Lower lobe of right lung (tissue), 2 donors: ENCODE data around the gene NUMA1. TPM values are rescaled to one million over a fixed set of nuclear protein-coding genes. Genes with fewer than 3 reads are reported as not detected.

ENCODE experiments used
- ATAC-seq, 2 donors: fragments of 200-7000 bp; cut with Tn5 transposase; one replicate each; pipeline ENCODE4 v1.9.1; 2020 to 2022; ENCODE audit warnings: mild to moderate bottlenecking in 2 of 2, moderate library complexity in 2 of 2
- DNase-seq: peaks from one replicate; pipeline ENCODE4 v3.0.0-alpha.2; 2020
- H3K27ac ChIP-seq: fragments of 200-600 bp; one replicate; pipeline ENCODE4 v1.8.0; 2022
- H3K27me3 ChIP-seq: fragments of 200-600 bp; one replicate; pipeline ENCODE4 v1.8.0; 2022; ENCODE audit warnings: low read depth
- H3K36me3 ChIP-seq: fragments of 200-600 bp; one replicate; pipeline ENCODE4 v1.8.0; 2022; ENCODE audit warnings: mild to moderate bottlenecking
- H3K4me1 ChIP-seq: fragments of 200-600 bp; one replicate; pipeline ENCODE4 v1.8.0; 2022
- H3K4me3 ChIP-seq: fragments of 200-600 bp; one replicate; pipeline ENCODE4 v1.8.0; 2022; ENCODE audit warnings: mild to moderate bottlenecking
- H3K9me3 ChIP-seq: fragments of 200-600 bp; one replicate; pipeline ENCODE4 v1.8.0; 2022
- intact Hi-C: fragments of 100-400 bp; cut with DNase I; formaldehyde crosslinking; loops from one replicate; pipeline ENCODE4 v1.11.0; 2022
- total RNA-seq: library from RNA; stranded (reverse); fragmentation: NEBNext Ultra II Directional; extraction: Animal tissue kit (Norgen Biotek cat#: 25700); gene quantifications from one replicate; pipeline ENCODE4 v1.2.1, GENCODE V29; 2021
- TF ChIP-seq, protein P1 (sequence below): fragments of 200-600 bp; IDR thresholded peaks from one replicate; pipeline ENCODE4 v1.8.0; 2022; ENCODE audit warnings: antibody characterized with exemption, mild to moderate bottlenecking
- donor health status: DM: no; HTN: yes; CAD: no; lungs with severe emphysema.

NUMA1 gene
- total RNA-seq, 1 donor from 2014 or later, result 200 TPM

DNA sequence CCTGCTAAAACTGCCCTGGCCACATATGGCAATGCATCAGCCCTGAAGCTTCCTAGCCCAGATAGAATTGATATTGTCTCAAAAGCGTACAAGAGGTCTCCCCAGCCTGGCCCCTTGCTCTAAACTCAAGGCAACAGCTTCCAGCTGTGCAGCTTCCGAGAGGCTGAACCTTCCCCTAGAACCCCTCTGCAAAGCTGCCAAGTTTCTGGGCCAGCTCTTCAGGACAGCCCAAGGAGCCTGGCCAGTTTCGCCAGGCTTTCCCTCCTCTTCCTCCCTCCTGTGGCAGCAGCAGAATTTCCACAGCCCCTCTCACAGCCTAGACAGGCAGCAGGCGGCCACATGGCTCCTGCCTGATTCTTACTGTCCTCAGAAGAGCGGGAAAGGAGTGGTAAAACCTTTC lies 34.5 kb downstream of the NUMA1 start:
- TF ChIP-seq, protein P1, sequence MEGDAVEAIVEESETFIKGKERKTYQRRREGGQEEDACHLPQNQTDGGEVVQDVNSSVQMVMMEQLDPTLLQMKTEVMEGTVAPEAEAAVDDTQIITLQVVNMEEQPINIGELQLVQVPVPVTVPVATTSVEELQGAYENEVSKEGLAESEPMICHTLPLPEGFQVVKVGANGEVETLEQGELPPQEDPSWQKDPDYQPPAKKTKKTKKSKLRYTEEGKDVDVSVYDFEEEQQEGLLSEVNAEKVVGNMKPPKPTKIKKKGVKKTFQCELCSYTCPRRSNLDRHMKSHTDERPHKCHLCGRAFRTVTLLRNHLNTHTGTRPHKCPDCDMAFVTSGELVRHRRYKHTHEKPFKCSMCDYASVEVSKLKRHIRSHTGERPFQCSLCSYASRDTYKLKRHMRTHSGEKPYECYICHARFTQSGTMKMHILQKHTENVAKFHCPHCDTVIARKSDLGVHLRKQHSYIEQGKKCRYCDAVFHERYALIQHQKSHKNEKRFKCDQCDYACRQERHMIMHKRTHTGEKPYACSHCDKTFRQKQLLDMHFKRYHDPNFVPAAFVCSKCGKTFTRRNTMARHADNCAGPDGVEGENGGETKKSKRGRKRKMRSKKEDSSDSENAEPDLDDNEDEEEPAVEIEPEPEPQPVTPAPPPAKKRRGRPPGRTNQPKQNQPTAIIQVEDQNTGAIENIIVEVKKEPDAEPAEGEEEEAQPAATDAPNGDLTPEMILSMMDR, result no peak
- Histone ChIP-seq H3K27me3 (no peaks in the 10 kb centered on the region), H3K4me1 (peaks cover 16% of the 10 kb centered on the region), H3K9me3 (no peaks in the 10 kb centered on the region), H3K27ac (no peak overlapping the region), H3K36me3 (peaks cover 11% of the 10 kb centered on the region), H3K4me3 (no peak overlapping the region)
- no peak for DNase-seq
- ATAC-seq, result no peak
- intact Hi-C loops, result no loop called here

DNA sequence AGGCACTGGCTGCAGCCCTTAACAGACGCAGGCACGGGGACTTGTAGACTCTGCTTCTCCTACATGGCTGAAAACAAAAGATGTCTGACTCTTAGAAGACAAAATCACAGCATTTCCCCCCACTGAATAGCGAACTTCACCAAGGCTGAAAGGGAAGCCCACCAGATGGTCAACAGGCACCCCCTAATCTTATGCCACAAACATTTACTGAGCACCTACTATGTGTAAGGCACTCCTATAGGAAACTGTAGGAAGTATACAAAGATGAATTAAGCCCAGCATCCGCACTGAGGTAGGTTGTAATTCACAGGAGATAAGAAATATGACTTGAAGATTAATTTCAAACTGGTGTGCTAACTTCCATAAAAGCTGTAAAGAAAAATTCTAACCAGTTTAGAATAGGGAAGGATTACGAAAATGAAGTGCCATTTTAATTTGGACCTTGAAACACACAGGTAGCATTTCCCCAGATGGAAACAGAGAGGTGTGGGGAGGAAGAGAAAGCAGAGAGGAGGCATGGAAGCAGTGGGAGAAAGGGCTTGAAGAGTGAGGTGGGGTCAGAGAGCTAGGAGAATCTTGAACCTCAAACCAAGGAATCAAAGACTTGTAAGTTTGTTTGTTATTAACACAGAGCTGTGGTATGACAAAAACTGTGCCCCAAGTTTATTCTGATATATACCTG lies 38.1 kb downstream of the NUMA1 start:
- ATAC-seq, result no peak
- Histone ChIP-seq H3K9me3 (no peaks in the 10 kb centered on the region), H3K4me1 (peaks cover 44% of the 10 kb centered on the region), H3K4me3 (peak overlapping the region; percentile 57), H3K27me3 (no peaks in the 10 kb centered on the region), H3K36me3 (no peaks in the 10 kb centered on the region), H3K27ac (peak overlapping the region; percentile 96)
- TF ChIP-seq, protein P1, result no peak
- DNase-seq, result no peak
- intact Hi-C loops, result loop anchor here (5.0 kb wide), 1 partner anchor 35 kb away; no protein-coding TSS in a partner anchor

DNA sequence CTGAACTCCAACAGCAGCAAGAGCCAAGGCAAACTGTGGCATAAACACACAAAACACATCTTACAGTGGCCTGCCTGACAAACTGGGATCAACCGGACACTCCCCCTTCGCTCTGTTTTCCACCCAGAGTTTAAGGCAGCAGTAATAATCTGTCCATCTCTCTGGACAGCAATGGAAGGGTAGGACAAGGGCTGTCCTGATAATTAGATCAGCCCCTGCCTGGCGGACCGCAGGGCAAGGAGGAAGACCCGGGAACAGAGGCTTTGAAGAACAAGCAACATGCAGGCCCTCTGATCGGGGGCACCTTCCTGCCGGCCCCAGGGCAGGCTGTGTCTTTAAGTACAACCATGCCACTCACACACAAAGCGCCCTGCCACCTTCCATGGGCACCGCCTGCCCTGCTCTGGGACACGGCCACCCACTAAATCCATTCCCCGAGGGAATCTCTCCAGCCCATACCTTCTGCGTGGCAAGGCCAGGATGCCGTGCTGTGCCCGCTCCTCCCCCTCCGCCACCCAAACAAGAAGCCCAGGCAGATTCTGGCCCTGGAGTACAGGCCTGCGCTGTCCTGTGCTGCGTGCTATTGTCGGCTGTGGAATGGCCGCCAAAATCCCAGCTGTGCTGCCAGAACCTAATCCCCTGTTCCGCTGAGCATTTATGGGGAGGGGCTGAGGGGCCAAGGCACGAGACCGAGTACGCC lies 38.8 kb downstream of the NUMA1 start:
- peak; percentile 78 to 81 for ATAC-seq
- H3K4me1 ChIP-seq, result peaks cover 51% of the 10 kb centered on the region
- H3K27me3 ChIP-seq, result no peaks in the 10 kb centered on the region
- H3K9me3 ChIP-seq, result no peaks in the 10 kb centered on the region
- peak; percentile 79 for DNase-seq
- H3K27ac ChIP-seq, result peak overlapping the region; percentile 96
- H3K36me3 ChIP-seq, result no peaks in the 10 kb centered on the region
- TF ChIP-seq, protein P1, result no peak
- peak overlapping the region; percentile 57 for H3K4me3 ChIP-seq
- intact Hi-C loops, result loop anchor here (5.0 kb wide), 1 partner anchor 36 kb away; no protein-coding TSS in a partner anchor

DNA sequence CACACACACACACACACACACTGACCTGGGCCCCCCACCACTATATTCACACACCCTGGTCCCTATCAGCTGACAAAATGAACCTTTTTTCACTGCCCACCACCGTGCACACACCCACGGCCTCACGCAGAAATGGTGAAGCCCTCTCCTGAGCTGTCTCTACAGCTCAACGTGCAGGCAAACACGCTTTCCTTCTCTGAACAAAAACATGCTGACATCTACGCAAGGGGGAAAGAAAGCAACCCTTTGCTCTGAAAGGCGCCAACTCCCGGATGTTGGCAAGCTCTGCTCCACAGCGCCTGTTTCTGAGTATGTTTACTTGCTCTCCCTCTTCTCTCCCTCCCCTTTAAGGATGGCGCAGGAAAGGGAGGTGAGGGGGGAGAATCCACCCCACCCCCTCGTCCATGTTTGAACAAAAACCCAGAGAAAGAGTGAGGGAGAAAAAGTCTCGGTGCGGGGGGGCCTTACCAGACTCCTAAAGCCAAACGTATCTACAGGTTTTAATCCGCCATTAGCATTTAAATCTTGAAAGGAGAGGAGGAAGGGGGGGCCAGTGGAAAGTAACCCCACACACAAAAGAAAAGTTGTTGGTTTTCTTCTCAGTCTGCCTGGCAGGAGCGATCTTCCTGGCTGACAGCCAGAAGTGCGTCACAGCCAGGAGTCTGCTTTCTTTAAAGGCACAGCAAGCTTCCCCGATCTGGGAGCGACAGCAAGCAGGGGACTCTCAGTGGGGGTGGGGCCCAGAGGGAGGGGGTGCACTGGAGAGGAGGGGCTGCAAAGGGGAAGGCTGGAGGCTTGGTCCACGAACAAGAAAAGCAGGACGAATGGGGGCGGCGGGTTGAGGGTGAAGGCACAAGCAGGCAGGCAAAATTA lies 39.6 kb downstream of the NUMA1 start:
- Histone ChIP-seq H3K9me3 (no peaks in the 10 kb centered on the region), H3K4me3 (peak overlapping the region; percentile 57), H3K27me3 (no peaks in the 10 kb centered on the region), H3K4me1 (peaks cover 59% of the 10 kb centered on the region), H3K27ac (peak overlapping the region; percentile 96), H3K36me3 (peaks cover 3% of the 10 kb centered on the region)
- intact Hi-C loops, result loop anchor here (5.0 kb wide), 1 partner anchor 37 kb away; no protein-coding TSS in a partner anchor
- TF ChIP-seq, protein P1, result no peak
- DNase-seq (peak; percentile 95), ATAC-seq (peak; percentile 92)

DNA sequence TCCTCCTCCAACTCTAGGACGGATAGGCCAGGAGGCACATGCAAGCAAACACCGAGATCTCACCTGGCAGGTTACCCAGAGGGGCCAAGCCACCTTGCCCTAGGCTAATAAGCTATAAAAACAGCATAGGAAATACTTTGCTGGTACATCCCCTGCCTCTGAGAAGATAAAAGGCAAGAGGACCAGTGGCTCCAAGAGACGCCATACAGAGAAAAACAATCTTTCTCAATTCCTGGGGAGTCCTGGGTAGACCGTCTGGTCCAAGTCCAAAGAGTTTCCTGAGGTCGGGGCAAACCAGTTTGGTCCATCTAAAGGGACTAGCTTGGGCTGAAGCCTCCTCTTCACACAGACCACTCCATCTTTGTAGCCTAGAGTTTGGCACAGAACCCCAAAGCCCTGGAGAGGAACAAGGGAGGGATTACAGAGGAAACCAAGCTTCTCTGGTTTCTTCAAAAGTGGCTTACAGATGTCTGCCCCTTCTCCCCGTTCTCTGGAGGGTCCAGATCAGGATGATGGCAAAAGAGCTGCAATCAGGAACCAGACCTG lies 40.4 kb downstream of the NUMA1 start:
- TF ChIP-seq, protein P1, result no peak
- Histone ChIP-seq H3K4me1 (peaks cover 63% of the 10 kb centered on the region), H3K36me3 (peaks cover 11% of the 10 kb centered on the region), H3K4me3 (peak overlapping the region; percentile 57), H3K27me3 (no peaks in the 10 kb centered on the region), H3K27ac (peak overlapping the region; percentile 76), H3K9me3 (no peaks in the 10 kb centered on the region)
- intact Hi-C loops, result loop anchor here (5.0 kb wide), 1 partner anchor 37 kb away; no protein-coding TSS in a partner anchor
- ATAC-seq (no peak), DNase-seq (no peak)
